GM10248 (cell line): ENCODE results near the gene SELENOV.

Experiments used
- CTCF ChIA-PET: fragments of 300-600 bp; sonication (Branson Sonifier 250); formaldehyde crosslinking; extraction: SDS; loops from one replicate; lab custom pipeline; 2021; ENCODE audit warnings: antibody characterized with exemption; lab: Yijun Ruan, JAX
- POLR2A ChIA-PET: fragments of 350-650 bp; sonication (Branson Sonifier 250); formaldehyde crosslinking; extraction: SDS; loops from one replicate; lab custom pipeline; 2020; ENCODE audit warnings: antibody characterized with exemption; lab: Yijun Ruan, JAX
- DNase-seq: peaks from one replicate; pipeline ENCODE4 v3.0.0; 2012; ENCODE audit errors: extremely low spot score
- CTCF ChIP-seq: IDR thresholded peaks from 2 replicates; pipeline ENCODE4 v1.5.1; 2012; ENCODE audit warnings: mild to moderate bottlenecking, low read depth; ENCODE audit errors: extremely low read depth, missing control alignments, control extremely low read depth

Gene SELENOV

GRCh38 chr19:39501340-39501739 lies 13.6 kb upstream of the SELENOV start:
- ChIA-PET CTCF (interaction anchor here (0.6 to 3.1 kb wide), 5 partner anchors 10 to 61 kb away, joined by 3 to 16 read pairs (median 3); partner anchors contain the start of gene EID2B), POLR2A (no interaction called here)
- no peak for DNase-seq
- no peak for TF ChIP-seq CTCF

DNA sequence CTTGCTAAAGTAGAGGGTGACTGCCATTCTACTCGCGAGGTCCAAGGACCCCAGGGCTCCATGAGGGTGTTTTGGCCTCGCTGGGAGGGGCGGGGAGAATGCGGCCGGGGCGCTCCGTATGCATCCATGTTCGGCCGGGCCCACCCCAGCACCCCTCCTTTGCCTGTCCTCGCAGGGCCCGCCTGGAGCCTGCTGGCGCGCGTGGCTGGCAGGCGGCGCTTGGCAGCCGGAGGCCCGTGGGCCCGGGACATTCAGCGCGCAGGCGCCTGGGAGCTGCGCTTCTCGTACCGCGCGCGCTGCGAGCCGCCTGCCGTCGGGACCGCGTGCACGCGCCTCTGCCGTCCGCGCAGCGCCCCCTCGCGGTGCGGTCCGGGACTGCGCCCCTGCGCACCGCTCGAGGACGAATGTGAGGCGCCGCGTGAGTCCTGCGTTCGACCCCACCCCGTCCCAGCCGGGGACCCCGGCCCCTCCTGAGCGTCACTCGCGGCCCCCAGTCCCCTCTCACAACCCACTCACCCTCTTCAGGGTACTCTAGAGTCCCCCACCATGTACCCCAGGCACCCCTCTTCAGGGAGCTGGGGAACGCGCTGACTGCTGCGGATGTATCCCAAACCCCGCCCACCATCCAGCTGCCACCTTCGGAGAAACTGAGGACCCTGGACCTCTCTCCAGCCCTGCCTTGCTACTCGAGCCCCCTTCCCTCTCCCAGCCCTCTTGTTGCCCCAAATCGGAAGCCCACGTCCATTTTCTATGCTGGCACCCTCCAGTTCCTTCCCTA lies 12.1 kb upstream of the SELENOV start:
- DNase-seq = peak; percentile 87
- ChIA-PET CTCF (interaction anchor here (0.6 to 1.9 kb wide), 30 partner anchors 8 to 354 kb away, joined by 3 to 24 read pairs (median 5); partner anchors contain the start of genes EID2, SELENOV and SUPT5H), POLR2A (interaction anchor here (0.5 kb wide), 1 partner anchor 21 kb away, joined by 5 read pairs; no protein-coding TSS in a partner anchor)
- TF ChIP-seq CTCF = peak; percentile 87

DNA sequence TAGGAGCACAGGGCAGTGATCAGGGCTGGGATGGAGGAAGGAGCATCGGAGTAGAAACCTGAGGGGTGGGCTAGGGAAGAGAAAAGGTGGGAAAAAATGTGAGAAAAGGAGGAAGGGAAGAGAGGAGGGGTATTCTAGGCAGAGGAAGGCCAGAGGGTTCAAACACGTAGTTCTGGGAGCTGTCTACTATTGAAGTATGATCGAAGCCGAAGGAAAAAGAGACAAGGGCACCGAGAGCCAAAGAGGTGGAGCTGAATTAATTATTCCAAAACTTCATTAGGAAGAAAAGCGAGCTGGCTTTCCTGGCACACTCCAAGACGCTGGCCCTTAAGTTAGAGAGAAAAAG lies 8.4 kb upstream of the SELENOV start:
- CTCF ChIA-PET = interaction anchor here (1.0 to 1.1 kb wide), 2 partner anchors 9 to 66 kb away, joined by 3 read pairs; no protein-coding TSS in a partner anchor
- POLR2A ChIA-PET = no interaction called here
- TF ChIP-seq CTCF = no peak
- DNase-seq = no peak

- POLR2A ChIA-PET = no interaction called here
- peak; percentile 89 for DNase-seq
- no peak for TF ChIP-seq CTCF
- CTCF ChIA-PET = interaction anchor here (1.0 to 1.7 kb wide), 3 partner anchors 10 to 67 kb away, joined by 3 to 6 read pairs (median 3); partner anchors contain the start of gene EID2B
Measured at GRCh38 chr19:39506944-39507714, 7.8 kb upstream of the SELENOV start.

- ChIA-PET CTCF (interaction anchor here (1.7 kb wide), 1 partner anchor 24 kb away, joined by 6 read pairs; the partner anchor contains the start of gene EID2B), POLR2A (no interaction called here)
- no peak for DNase-seq
- no peak for TF ChIP-seq CTCF
Measured at GRCh38 chr19:39507715-39508364, 7.1 kb upstream of the SELENOV start.

- DNase-seq = no peak
- CTCF ChIA-PET = interaction anchor here (1.0 to 1.7 kb wide), 3 partner anchors 9 to 25 kb away, joined by 3 to 6 read pairs (median 3); partner anchors contain the start of gene EID2B
- POLR2A ChIA-PET = no interaction called here
- TF ChIP-seq CTCF = no peak
Measured at GRCh38 chr19:39508629-39509028, 6.3 kb upstream of the SELENOV start.
